Measurements from ENCODE around the gene GRM5.
"Not testable (repeated sequence)": the region's sequence is repeated elsewhere in the genome, so short reads cannot be mapped to it uniquely, and the experiment has no call there.

GRM5 gene

DNA sequence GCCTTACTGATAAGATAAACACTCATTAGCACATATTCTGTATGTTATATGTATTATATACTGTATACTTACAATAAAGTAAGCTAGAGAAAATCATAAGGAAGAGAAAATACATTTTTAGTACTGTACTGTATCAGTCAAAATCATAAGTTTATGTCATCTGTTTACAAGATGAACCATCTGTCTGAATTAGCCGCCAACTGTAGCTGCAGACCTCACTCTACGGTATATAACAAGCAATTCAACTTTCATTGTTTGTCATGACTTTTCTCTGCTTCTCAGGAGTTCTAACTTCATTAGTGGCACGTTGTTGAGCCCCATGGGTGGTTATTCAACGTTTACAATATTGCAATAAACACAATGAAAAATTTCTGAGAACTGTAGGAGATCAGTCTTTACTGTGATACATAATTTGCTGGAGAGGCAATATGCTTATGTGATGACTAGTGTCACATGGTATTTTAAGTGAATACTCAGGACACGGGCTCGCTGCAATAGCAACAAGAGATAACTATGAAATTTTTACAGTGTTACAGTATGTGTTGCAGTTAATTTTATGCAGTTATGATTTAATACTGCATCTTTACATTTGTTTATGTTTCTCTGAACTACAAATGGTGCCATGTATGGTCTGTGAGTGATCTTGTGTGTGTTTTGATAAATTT is 596.1 kb downstream of the GRM5 start:
- TF ChIP-seq, protein P1, sequence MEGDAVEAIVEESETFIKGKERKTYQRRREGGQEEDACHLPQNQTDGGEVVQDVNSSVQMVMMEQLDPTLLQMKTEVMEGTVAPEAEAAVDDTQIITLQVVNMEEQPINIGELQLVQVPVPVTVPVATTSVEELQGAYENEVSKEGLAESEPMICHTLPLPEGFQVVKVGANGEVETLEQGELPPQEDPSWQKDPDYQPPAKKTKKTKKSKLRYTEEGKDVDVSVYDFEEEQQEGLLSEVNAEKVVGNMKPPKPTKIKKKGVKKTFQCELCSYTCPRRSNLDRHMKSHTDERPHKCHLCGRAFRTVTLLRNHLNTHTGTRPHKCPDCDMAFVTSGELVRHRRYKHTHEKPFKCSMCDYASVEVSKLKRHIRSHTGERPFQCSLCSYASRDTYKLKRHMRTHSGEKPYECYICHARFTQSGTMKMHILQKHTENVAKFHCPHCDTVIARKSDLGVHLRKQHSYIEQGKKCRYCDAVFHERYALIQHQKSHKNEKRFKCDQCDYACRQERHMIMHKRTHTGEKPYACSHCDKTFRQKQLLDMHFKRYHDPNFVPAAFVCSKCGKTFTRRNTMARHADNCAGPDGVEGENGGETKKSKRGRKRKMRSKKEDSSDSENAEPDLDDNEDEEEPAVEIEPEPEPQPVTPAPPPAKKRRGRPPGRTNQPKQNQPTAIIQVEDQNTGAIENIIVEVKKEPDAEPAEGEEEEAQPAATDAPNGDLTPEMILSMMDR (IDR thresholded peaks at IDR 0.05; ENCODE audit: control insufficient read depth, extremely low read depth, insufficient read depth): no peak

DNA sequence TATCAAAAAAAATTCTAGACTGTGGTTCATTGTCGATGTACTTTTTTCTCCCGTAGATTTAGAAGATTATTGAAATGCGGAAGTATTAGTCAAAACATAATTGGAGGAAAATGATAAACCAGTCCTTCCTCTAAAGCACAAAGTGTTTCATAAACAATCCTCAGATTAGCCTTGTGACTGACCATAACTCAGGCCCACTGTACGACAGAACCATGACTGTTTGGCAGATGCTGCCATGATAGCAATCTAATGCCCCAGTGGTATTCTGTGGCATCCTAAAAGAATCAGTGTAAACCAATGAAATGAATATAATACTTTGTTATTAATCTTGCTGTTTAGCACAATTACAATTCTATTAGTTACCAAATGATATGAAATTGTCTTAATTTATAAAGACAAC is 601.3 kb downstream of the GRM5 start:
- no peak for DNase-seq (ENCODE audit: low read depth)
- no peak overlapping the region for H3K4me3 ChIP-seq (ENCODE audit: low read depth, low read length)
- TF ChIP-seq, protein P1 (IDR thresholded peaks at IDR 0.05; ENCODE audit: control insufficient read depth, extremely low read depth, insufficient read depth): no peak

More for the DNA sequence above, 596.1 kb downstream of the GRM5 start:
- H3K4me3 ChIP-seq (ENCODE audit: low read depth, low read length): no peak overlapping the region
- DNase-seq (ENCODE audit: low read depth): no peak

DNA sequence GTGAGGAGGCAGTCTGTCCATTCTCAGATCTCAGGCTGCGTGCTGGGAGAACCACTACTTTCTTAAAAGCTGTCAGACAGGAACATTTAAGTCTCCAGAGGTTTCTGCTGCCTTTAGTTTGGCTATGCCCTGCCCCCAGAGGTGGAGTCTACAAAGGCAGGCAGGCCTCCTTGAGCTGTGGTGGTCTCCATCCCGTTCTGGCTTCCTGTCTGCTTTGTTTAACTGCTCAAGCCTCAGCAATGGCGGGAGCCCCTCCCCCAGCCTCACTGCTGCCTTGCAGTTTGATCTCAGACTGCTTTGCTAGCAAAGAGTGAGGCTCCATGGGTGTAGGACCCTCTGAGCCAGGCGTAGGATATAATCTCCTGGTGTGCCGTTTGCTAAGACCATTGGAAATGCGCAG is 602.5 kb downstream of the GRM5 start:
- not testable (repeated sequence) for H3K4me3 ChIP-seq (ENCODE audit: low read depth, low read length); DNase-seq (ENCODE audit: low read depth)

DNA sequence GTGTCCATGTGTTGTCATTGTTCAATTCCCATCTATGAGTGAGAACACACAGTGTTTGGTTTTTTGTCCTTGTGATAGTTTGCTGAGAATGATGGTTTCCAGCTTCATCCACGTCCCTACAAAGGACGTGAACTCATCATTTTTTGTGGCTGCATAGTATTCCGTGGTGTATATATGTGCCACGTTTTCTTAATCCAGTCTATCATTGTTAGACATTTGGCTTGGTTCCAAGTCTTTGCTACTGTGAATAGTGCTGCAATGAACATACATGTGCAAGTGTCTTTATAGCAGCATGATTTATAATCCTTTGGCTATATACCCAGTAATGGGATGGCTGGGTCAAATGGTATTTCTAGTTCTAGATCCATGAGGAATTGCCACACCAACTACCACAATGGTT is 607.7 kb downstream of the GRM5 start:
- DNase-seq (ENCODE audit: low read depth); H3K4me3 ChIP-seq (ENCODE audit: low read depth, low read length): not testable (repeated sequence)

DNA sequence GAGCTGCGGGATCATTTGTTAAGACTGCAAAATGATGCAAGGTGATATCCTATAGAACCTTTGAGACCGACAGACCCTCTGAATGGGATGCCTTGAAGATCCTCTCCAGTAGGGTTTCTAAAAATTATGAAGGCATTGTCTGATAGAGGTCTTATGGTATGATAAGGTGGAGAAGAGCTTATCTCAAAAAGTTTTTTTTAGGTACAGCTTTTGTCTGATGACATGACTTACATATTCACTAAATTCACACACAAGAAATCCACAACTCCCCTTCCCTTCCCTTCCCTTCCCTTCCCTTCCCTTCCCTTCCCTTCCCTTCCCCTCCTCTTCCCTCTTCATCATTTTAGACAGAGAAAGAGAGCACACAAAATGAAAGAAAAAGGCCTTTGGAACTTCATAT is 609.8 kb downstream of the GRM5 start:
- DNase-seq (ENCODE audit: low read depth): no peak
- TF ChIP-seq, protein P1 (IDR thresholded peaks at IDR 0.05; ENCODE audit: control insufficient read depth, extremely low read depth, insufficient read depth): no peak
- H3K4me3 ChIP-seq (ENCODE audit: low read depth, low read length): no peak overlapping the region

DNA sequence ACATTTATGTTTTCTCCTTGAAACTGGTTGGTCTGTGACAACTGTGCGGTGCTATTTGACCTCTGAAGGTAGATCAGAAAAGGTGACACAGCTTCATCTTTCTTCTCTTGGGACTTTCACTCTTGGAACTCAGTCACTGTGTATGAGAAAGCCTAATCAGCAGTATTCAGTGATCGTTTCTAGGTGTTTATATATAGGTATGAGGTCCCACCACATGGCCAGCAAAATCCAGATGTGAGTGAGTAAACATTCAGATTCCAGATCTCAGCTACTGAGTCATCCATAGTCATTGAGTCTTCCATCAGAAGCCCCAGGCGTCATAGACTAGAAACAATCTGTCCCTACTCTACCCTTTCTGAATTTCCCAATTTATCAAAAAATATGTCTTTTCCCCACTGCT is 610.9 kb downstream of the GRM5 start:
- no peak for DNase-seq (ENCODE audit: low read depth)
- H3K4me3 ChIP-seq (ENCODE audit: low read depth, low read length): no peak overlapping the region
- TF ChIP-seq, protein P1 (IDR thresholded peaks at IDR 0.05; ENCODE audit: control insufficient read depth, extremely low read depth, insufficient read depth): no peak

All from LNCaP clone FGC (cell line).